AG09309 (cell line): Measurements from ENCODE around the gene TMED6.
"Not testable (repeated sequence)": the region's sequence is repeated elsewhere in the genome, so short reads cannot be mapped to it uniquely, and the experiment has no call there.

ENCODE experiments used
- DNase-seq: peaks from one replicate; pipeline ENCODE4 v3.0.0-alpha.2; 2010; ENCODE audit warnings: low read depth
- H3K4me3 ChIP-seq: 2 replicates; pipeline ENCODE4 v1.5.1; 2011; ENCODE audit warnings: mild to moderate bottlenecking, low read depth, low read length, moderate library complexity; ENCODE audit not compliant: control insufficient read depth
- TF ChIP-seq, protein P1 (sequence below): IDR thresholded peaks from 2 replicates; pipeline ENCODE4 v1.5.1; 2011; ENCODE audit warnings: mild to moderate bottlenecking, low read depth, low read length, inconsistent platforms; ENCODE audit not compliant: insufficient read depth, control insufficient read depth; ENCODE audit errors: missing control alignments

The TMED6 gene

DNA sequence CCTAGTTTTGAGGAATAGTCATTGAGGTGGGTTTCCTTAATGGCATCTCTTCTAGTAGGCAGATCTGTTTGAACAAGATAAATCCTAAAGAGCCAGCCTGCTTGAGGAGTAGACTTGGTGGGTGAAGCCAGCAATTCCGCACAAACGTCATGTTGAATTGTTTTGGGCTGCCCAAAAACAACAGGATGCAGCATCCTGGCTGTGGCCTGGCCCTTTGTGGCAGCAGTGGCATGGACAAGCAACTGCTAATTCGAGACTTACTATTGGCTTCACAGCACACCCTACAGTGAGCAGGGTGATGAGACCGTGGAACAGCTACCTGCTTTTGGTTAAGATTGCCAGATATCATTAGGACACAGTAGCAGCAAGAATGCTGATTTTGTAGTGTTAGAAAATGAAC, 49.7 kb downstream of the TMED6 start:
- DNase-seq: no peak
- TF ChIP-seq, protein P1, sequence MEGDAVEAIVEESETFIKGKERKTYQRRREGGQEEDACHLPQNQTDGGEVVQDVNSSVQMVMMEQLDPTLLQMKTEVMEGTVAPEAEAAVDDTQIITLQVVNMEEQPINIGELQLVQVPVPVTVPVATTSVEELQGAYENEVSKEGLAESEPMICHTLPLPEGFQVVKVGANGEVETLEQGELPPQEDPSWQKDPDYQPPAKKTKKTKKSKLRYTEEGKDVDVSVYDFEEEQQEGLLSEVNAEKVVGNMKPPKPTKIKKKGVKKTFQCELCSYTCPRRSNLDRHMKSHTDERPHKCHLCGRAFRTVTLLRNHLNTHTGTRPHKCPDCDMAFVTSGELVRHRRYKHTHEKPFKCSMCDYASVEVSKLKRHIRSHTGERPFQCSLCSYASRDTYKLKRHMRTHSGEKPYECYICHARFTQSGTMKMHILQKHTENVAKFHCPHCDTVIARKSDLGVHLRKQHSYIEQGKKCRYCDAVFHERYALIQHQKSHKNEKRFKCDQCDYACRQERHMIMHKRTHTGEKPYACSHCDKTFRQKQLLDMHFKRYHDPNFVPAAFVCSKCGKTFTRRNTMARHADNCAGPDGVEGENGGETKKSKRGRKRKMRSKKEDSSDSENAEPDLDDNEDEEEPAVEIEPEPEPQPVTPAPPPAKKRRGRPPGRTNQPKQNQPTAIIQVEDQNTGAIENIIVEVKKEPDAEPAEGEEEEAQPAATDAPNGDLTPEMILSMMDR: no peak
- no peak overlapping the region for H3K4me3 ChIP-seq

DNA sequence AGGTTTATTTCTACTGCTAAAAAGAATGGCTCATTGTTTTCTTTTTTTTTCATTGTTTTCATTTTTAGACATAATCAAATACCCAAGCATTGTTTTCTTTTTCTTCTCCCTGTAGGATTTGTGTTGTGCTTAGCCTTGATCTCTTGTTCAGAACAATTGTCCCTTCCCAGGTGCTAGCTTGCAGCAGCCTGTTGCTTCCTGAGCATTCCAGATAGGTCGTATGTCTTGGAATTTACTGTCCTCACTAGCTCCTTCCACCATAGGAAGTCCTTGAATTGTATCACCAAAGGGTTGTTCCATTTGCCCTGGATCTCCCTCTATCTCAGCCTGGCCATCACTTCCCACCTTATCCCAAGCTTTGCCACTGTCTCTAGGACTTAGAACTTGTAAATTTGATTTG, 50.4 kb downstream of the TMED6 start:
- DNase-seq: no peak
- TF ChIP-seq, protein P1: no peak
- H3K4me3 ChIP-seq: no peak overlapping the region

DNA sequence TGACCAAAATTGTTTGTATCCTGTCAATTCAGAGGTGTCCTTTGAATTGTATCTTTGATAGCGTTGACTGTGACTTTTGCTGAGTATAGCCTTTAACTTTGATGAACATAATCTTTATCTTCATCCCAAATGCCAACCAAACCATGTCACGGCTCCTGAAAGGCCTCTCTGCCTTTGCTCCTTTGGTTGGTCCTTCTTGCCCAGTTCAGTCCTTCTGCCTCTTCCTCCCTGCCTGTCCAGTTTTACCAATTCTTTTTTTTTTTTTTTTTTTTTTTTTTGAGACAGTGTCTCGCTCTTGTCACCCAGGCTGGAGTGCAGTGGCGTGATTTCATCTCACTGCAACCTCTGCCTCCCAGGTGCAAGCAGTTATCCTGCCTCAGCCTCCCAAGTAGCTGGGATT, 53.3 kb downstream of the TMED6 start:
- H3K4me3 ChIP-seq: no peak overlapping the region
- TF ChIP-seq, protein P1: no peak
- DNase-seq: no peak

DNA sequence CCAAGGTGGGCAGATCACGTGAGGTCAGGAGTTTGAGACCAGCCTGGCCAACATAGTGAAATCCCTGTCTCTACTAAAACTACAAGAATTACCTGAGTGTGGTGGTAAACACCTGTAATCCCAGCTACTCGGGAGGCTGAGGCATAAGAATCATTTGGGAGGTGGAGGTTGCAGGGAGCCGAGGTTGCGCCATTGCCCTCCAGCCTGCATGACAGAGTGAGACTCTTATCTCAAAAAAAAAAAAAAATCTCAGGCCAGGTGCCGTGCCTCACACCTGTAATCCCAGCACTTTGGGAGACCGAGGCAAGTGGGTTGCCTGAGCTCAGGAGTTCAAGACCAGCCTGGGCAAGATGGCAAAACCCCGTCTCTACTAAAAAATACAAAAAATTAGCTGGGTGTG, 54.8 kb downstream of the TMED6 start:
- H3K4me3 ChIP-seq, DNase-seq: not testable (repeated sequence)

DNA sequence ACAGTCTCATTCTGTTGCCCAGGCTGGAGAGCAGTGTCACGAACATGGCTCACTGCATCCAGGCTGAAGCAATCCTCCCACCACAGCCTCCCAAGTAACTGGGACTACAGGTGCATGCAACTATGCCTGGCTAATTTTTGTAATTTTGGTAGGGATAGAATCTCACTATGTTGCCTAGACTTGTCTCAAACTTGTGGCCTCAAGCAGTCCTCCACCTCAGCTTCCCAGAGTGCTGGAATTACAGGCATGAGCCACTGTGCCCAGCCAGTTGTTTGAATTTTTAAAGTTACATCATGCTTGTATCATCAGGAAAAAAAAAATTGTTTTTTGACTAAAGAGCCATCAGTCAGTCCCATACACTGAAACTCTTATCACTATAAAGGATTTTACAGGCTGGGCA, 57.5 kb downstream of the TMED6 start:
- no peak overlapping the region for H3K4me3 ChIP-seq
- DNase-seq: no peak
- TF ChIP-seq, protein P1: no peak

DNA sequence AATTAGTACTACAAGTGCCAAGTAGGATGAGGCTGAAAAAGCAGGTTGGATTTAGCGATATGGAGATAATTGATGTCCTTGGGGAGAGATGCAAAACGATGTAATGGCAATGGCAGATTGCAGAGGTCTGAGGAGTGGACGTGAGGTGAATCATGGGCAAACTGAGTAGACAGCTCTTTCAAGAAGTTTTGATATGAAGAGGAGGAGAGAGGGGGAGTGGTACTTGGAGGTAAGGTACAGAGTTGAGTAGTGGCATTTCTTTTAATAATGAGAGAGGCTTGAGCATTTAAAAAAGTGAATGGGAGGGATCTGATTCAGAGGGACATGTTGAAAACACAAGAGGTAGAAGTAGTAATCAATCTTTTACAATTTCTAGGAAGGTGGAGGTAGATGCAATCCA, 58.2 kb downstream of the TMED6 start:
- no peak overlapping the region for H3K4me3 ChIP-seq
- no peak for DNase-seq
- TF ChIP-seq, protein P1: no peak
